Epithelial cell of proximal tubule (primary cell): ENCODE data around the gene GTF3C5. TPM values are rescaled to one million over a fixed set of nuclear protein-coding genes. Genes with fewer than 3 reads are reported as not detected.

ENCODE experiments used
- DNase-seq: peaks from one replicate; pipeline ENCODE4 v3.0.0-alpha.2; 2011; ENCODE audit warnings: low read depth
- H3K4me3 ChIP-seq: 2 replicates; pipeline ENCODE4 v1.5.1; 2011; ENCODE audit warnings: low read depth, mild to moderate bottlenecking, low read length
- total RNA-seq: library from RNA; depleted of rRNA; stranded (reverse); fragments of >200 nt; gene quantifications from 2 replicates; pipeline ENCODE4 v1.2.3, GENCODE V29; 2015
- TF ChIP-seq, protein P1 (sequence below): conservative IDR thresholded peaks from 2 replicates; pipeline ENCODE4 v1.5.1; 2012; ENCODE audit warnings: low read depth, mild to moderate bottlenecking, low read length

GTF3C5 gene
- total RNA-seq, 1 donor from 2014 or later = 112 TPM

GRCh38 chr9:132991351-132992300 lies 39.2 kb upstream of the GTF3C5 start:
- TF ChIP-seq, protein P1, sequence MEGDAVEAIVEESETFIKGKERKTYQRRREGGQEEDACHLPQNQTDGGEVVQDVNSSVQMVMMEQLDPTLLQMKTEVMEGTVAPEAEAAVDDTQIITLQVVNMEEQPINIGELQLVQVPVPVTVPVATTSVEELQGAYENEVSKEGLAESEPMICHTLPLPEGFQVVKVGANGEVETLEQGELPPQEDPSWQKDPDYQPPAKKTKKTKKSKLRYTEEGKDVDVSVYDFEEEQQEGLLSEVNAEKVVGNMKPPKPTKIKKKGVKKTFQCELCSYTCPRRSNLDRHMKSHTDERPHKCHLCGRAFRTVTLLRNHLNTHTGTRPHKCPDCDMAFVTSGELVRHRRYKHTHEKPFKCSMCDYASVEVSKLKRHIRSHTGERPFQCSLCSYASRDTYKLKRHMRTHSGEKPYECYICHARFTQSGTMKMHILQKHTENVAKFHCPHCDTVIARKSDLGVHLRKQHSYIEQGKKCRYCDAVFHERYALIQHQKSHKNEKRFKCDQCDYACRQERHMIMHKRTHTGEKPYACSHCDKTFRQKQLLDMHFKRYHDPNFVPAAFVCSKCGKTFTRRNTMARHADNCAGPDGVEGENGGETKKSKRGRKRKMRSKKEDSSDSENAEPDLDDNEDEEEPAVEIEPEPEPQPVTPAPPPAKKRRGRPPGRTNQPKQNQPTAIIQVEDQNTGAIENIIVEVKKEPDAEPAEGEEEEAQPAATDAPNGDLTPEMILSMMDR = no peak
- no peak for DNase-seq
- no peak overlapping the region for H3K4me3 ChIP-seq

- TF ChIP-seq, protein P1 = no peak
- no peak for DNase-seq
- H3K4me3 ChIP-seq = no peak overlapping the region
These were observed 37.3 kb upstream of the GTF3C5 start for GRCh38 chr9:132993511-132993939.

GRCh38 chr9:132994410-132995120 lies 36.2 kb upstream of the GTF3C5 start:
- H3K4me3 ChIP-seq = no peak overlapping the region
- TF ChIP-seq, protein P1 = no peak
- no peak for DNase-seq

DNA sequence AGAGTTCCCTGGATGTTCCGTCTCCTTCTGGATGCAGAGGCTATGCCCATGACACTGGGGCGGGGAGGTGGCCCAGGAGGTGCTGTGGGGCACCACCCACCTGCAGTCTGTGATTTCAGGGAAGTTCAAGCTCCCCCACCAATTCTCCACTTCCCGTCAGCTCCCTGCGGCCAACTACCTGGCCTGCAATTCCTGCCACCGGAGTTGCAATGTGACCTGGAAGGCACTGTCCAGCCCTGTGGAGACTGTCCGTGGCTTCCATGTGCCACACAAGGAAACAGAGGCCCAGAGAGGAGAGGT lies 35.7 kb upstream of the GTF3C5 start:
- TF ChIP-seq, protein P1 = no peak
- no peak for DNase-seq
- no peak overlapping the region for H3K4me3 ChIP-seq

DNA sequence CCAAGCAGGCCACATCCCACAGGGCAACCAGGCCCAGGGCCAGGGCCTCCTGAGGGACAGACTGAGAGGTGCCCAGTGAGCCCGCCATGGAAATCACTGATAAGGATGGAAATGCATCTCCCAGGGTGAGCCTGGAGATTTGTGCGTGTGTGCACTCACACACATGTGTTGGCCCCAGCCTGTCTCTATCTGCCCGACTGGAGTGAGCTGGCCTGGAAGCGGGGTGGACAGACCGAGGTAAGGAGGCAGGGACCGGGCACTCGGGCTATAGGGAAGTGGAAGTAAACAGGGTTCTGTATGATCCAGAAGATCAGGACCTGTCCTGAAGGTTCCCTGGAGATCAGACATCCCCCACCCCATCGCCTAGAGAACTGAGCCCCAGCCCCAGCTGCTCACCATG lies 34.9 kb upstream of the GTF3C5 start:
- DNase-seq = no peak
- no peak overlapping the region for H3K4me3 ChIP-seq
- TF ChIP-seq, protein P1 = no peak

- no peak overlapping the region for H3K4me3 ChIP-seq
- no peak for DNase-seq
- TF ChIP-seq, protein P1 = no peak
These were observed 34.3 kb upstream of the GTF3C5 start for GRCh38 chr9:132996526-132996925.
